ENCODE results near the gene CTDP1.

DNA sequence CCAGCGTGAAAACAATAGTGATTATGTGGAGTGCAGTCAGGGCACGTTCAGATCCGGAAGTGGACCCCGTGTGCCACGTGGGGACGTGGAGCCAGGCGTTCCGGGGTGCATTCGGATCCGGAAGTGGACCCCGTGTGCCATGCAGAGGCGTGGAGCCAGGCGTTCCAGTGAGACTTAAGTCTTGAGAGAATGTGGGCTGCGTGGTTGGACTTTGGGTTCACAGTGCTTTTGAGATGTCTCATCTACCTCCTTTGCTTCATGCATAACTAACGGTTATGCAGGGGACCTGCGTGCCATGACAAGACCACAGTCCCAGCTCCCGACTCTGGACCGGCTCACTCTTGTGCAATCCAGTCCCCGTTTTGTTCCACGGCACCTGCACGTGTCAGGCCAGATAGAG lies 28.8 kb downstream of the CTDP1 start:
- no peak for TF ChIP-seq EZH2 (IDR thresholded peaks at IDR 0.05; ENCODE audit: low read length)
- TF ChIP-seq, protein P1, sequence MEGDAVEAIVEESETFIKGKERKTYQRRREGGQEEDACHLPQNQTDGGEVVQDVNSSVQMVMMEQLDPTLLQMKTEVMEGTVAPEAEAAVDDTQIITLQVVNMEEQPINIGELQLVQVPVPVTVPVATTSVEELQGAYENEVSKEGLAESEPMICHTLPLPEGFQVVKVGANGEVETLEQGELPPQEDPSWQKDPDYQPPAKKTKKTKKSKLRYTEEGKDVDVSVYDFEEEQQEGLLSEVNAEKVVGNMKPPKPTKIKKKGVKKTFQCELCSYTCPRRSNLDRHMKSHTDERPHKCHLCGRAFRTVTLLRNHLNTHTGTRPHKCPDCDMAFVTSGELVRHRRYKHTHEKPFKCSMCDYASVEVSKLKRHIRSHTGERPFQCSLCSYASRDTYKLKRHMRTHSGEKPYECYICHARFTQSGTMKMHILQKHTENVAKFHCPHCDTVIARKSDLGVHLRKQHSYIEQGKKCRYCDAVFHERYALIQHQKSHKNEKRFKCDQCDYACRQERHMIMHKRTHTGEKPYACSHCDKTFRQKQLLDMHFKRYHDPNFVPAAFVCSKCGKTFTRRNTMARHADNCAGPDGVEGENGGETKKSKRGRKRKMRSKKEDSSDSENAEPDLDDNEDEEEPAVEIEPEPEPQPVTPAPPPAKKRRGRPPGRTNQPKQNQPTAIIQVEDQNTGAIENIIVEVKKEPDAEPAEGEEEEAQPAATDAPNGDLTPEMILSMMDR (optimal IDR thresholded peaks at IDR 0.05 in 1 of 3, IDR thresholded peaks at IDR 0.05 in 1 of 3, conservative IDR thresholded peaks at IDR 0.05 in 1 of 3; ENCODE audit: extremely low read depth in 1 of 3, insufficient read depth in 2 of 3, low read length in 3 of 3) = no peak

Measured in keratinocyte (primary cell).